Epithelial cell of umbilical artery (primary cell): ENCODE measurements around the gene EML2. TPM values are rescaled to one million over a fixed set of nuclear protein-coding genes. Genes with fewer than 3 reads are reported as not detected.

Experiments
- total RNA-seq: library from RNA; depleted of rRNA; stranded (reverse); fragments of >200 nt; gene quantifications from 2 replicates; pipeline ENCODE4 v1.2.3, GENCODE V29; 2014

EML2 gene, protein sequence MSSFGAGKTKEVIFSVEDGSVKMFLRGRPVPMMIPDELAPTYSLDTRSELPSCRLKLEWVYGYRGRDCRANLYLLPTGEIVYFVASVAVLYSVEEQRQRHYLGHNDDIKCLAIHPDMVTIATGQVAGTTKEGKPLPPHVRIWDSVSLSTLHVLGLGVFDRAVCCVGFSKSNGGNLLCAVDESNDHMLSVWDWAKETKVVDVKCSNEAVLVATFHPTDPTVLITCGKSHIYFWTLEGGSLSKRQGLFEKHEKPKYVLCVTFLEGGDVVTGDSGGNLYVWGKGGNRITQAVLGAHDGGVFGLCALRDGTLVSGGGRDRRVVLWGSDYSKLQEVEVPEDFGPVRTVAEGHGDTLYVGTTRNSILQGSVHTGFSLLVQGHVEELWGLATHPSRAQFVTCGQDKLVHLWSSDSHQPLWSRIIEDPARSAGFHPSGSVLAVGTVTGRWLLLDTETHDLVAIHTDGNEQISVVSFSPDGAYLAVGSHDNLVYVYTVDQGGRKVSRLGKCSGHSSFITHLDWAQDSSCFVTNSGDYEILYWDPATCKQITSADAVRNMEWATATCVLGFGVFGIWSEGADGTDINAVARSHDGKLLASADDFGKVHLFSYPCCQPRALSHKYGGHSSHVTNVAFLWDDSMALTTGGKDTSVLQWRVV
- total RNA-seq, result 17.5 and 37.1 TPM in 2 replicates

GRCh38 chr19:45638930-45639729 lies at the start of gene EML2:
EML2 (minus strand) TSS chr19:45639397; CDS start chr19:45639376, 21 bp downstream.

GRCh38 chr19:45667620-45668341 lies 28.6 kb upstream of the EML2 start, which contains the start of gene GIPR:
GIPR (plus strand) TSS chr19:45668221; CDS start chr19:45669521, 1,300 bp downstream.

DNA sequence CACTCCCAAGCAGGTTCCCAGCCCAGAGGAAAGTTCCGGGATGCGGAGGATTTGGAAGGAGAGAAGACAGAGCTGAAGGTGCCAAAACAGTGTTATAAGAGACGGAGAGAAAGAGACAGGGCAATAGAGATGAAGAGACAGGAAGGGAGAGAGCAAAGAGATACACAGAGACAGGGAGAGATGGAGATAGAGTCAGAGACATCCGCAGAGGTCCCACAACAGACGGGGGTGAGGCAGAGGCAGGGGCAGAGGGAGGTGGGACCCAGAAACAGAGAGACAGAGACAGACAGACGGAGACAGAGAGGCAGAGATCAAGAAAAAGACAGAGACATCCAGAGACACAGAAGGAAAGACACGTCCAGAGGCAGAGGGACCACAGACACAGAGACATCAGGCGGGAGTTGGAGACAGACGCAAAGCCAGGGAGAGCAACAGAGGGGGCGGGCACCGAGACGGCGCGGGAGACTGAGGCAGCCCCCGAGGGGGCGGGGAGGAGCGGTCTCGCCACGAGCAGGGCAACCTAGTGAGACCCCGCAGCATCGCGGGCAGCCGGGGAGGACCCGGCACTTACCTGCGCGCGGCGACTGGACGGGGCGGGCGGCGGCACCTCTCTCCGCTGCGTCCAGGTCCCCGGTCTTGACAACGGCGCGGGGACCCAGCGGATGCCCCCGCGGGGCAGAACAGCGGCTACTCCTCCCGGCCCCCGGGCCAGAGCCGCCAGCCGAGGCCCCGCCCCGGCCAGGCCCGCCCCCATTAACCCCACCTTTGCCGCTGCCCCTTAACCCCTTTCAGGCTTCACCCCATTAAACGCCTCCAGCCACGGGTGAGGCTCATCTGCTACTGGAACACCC lies 37.4 kb downstream of the EML2 start, which contains the start of gene GPR4:
TSS of gene GPR4 (minus strand) at position 689 of the 851 bp plus-strand sequence. CDS start 10,346 bp downstream, outside the sequence.

DNA sequence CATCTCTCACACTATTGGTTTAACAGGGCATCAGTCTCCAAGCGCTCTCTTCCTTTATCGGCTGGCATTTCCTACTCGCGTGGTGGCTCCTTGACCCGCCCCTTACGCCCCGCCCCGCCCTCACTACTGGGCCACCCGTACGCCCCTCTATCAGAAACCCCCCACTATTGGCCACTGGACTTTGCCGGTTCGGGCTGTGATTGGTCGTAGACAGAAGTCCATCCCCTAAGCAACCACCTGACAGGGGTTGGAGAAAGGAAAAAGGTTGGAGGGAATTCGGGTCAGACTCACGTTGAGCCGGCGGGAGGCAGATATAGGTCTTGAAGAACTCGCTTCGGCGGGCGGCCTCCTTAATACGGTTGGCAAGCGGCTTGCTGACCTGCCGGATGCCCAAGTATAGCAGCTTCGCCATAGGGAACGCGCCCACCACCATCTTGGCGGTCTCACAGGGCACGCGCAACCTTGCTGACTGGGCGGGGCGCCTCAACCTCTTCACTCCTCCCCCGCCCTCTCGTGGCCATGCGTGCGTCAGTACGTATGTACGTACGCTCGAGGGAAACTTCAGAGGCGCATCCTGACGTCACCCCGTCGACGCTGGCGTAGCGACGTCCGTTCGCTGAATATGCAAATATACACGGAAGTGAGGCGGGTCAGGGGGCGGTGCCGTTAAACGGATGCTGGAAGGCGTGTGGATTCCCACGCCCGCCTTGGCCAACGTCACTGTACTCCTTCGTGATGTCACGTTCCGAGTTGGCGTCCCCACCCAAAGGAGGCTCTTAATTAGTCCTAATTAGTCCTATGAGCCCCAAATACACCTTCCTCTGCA lies 54.7 kb downstream of the EML2 start, which contains the start of gene OPA3:
TSS of gene OPA3 (minus strand) at position 471 of the 826 bp plus-strand sequence. CDS start at position 433, 38 bp downstream.

Other genes with a start within 250 kb of the EML2 start
- gene PPP1R13L, start 234.3 kb downstream of the EML2 start, total RNA-seq, result 2.9 and 4.2 TPM in 2 replicates
- gene POLR1G, start 232.8 kb downstream of the EML2 start, total RNA-seq, result 11.2 and 24.0 TPM in 2 replicates
- gene ERCC1, start 215.5 kb downstream of the EML2 start, total RNA-seq, result 72.2 and 100 TPM in 2 replicates
- gene FOSB, start 171.4 kb downstream of the EML2 start, total RNA-seq, result 0.15 and 0.32 TPM in 2 replicates
- gene RTN2, start 142.3 kb downstream of the EML2 start, total RNA-seq, result 8.4 and 21.1 TPM in 2 replicates
- 1.4 and 1.9 TPM in 2 replicates for gene PPM1N, start 141.0 kb downstream of the EML2 start, total RNA-seq
- gene VASP, start 131.9 kb downstream of the EML2 start, total RNA-seq, result 135 and 170 TPM in 2 replicates
- 4.5 and 5.6 TPM in 2 replicates for gene OPA3, start 54.6 kb downstream of the EML2 start, total RNA-seq
- gene GPR4, start 37.2 kb downstream of the EML2 start, total RNA-seq, result 1.5 and 4.2 TPM in 2 replicates
- gene GIPR, start 28.8 kb upstream of the EML2 start, total RNA-seq, result 0.15 TPM in 1 of 2 replicates, not detected in the other
- gene SNRPD2, start 52.6 kb upstream of the EML2 start, total RNA-seq, result 461 and 713 TPM in 2 replicates
- 16.7 and 26.0 TPM in 2 replicates for gene QPCTL, start 53.3 kb upstream of the EML2 start, total RNA-seq
- 4.3 and 5.5 TPM in 2 replicates for gene FBXO46, start 91.5 kb upstream of the EML2 start, total RNA-seq
- gene MEIOSIN, start 94.0 kb upstream of the EML2 start, total RNA-seq, result not detected in 2 replicates
- 4.9 and 5.8 TPM in 2 replicates for gene SIX5, start 129.9 kb upstream of the EML2 start, total RNA-seq
- 5.5 and 6.5 TPM in 2 replicates for gene DMPK, start 143.1 kb upstream of the EML2 start, total RNA-seq
- gene DMWD, start 153.4 kb upstream of the EML2 start, total RNA-seq, result 18.5 and 20.1 TPM in 2 replicates
- gene RSPH6A, start 175.9 kb upstream of the EML2 start, total RNA-seq, result 0.15 TPM in 1 of 2 replicates, not detected in the other
- gene SYMPK, start 223.8 kb upstream of the EML2 start, total RNA-seq, result 23.1 and 32.1 TPM in 2 replicates
- under 0.01 TPM in 1 of 2 replicates, not detected in the other for gene FOXA3, start 224.9 kb upstream of the EML2 start, total RNA-seq
- gene IRF2BP1, start 246.7 kb upstream of the EML2 start, total RNA-seq, result 21.1 and 22.2 TPM in 2 replicates